Testis (tissue), 3 donors: ENCODE data around the gene XG. TPM values are rescaled to one million over a fixed set of nuclear protein-coding genes. Genes with fewer than 3 reads are reported as not detected.

Experiments used
- DNase-seq: peaks from one replicate; pipeline ENCODE4 v3.0.0-alpha.2; 2019
- H3K27ac ChIP-seq, 2 donors: fragments of 200-600 bp; sonication (generic); one replicate each; pipeline ENCODE4 v1.5.1; 2019
- H3K27me3 ChIP-seq: fragments of 200-600 bp; sonication (generic); one replicate; pipeline ENCODE4 v1.5.1; 2019
- H3K36me3 ChIP-seq: fragments of 200-600 bp; sonication (generic); one replicate; pipeline ENCODE4 v1.5.1; 2017; ENCODE audit warnings: low read depth; ENCODE audit errors: missing control alignments
- H3K4me1 ChIP-seq: fragments of 200-600 bp; sonication (generic); one replicate; pipeline ENCODE4 v1.5.1; 2019
- H3K4me3 ChIP-seq, 2 donors: fragments of 200-600 bp; sonication (generic); one replicate each; pipeline ENCODE4 v1.5.1; 2017 to 2019
- H3K9me3 ChIP-seq: fragments of 200-600 bp; sonication (generic); one replicate; pipeline ENCODE4 v1.5.1; 2017
- POLR2A ChIP-seq: fragments of 450-650 bp; IDR thresholded peaks from one replicate; pipeline ENCODE4 v1.6.1; 2017; ENCODE audit warnings: antibody characterized with exemption, mild to moderate bottlenecking, moderate library complexity
- WGBS, 2 donors: methylation state at CpG; one replicate each; pipeline ENCODE4 v1.1.5; 2018; 5-methylcytosine and 5-hydroxymethylcytosine counted together
- intact Hi-C: fragments of 100-400 bp; cut with DNase I; formaldehyde crosslinking; loops from one replicate; pipeline ENCODE4 v1.15.1; 2023; ENCODE audit warnings: low total_unique reads
- polyA plus RNA-seq: library from polyadenylated mRNA; stranded (reverse); fragments of 350-450 nt; fragmentation: Illumina TruSeq; extraction: RNeasy Lipid Tissue Mini Kit (QIAGEN cat#74804); gene quantifications from one replicate; pipeline ENCODE4 v1.2.3, GENCODE V29; 2014; ENCODE audit warnings: low read depth, low replicate concordance; ENCODE audit not compliant: insufficient read depth
- total RNA-seq, 2 donors: library from RNA; depleted of rRNA; stranded (reverse); fragments of >200 nt; gene quantifications; one replicate each; pipeline ENCODE4 v1.2.3, GENCODE V29; 2016
- TF ChIP-seq, protein P1 (sequence below), 3 experiments: fragments of 450-650 bp in 2 of 3; fragments of 200-600 bp in 1 of 3; sonication (generic) in 1 of 3; IDR thresholded peaks; one replicate each; pipeline ENCODE4 v1.5.1; 2016 to 2019; ENCODE audit warnings: antibody characterized with exemption in 3 of 3, mild to moderate bottlenecking in 2 of 3, moderate library complexity in 1 of 3

The XG gene
- total and polyA plus RNA-seq, 3 donors from 2014 or later: 0.19 to 0.88 (median 0.63) TPM

DNA sequence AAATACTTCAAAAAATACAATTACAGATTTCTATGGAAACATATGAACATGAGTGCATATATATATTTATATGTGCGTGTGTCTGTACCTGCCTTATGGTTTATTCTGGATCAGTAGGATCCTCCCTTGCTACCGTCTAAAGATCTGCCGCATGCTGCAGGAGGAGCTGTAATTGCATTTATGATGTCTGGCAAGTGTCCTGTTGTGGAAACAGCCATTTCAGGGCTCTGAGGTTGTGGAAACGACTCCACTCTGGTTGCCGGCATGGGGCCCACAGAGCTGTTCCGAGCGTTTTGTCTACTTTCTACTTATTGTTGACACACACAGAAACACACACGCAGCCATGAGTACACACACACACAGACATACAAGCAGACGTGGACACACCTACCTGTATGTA lies 39.4 kb upstream of the XG start:
- 78 to 83% methylated on average over 9 of the region's 9 CpGs for WGBS, 2 donors
- peaks cover 32% of the 10 kb centered on the region for H3K4me1 ChIP-seq
- H3K27me3 ChIP-seq: no peaks in the 10 kb centered on the region
- TF ChIP-seq, protein P1, sequence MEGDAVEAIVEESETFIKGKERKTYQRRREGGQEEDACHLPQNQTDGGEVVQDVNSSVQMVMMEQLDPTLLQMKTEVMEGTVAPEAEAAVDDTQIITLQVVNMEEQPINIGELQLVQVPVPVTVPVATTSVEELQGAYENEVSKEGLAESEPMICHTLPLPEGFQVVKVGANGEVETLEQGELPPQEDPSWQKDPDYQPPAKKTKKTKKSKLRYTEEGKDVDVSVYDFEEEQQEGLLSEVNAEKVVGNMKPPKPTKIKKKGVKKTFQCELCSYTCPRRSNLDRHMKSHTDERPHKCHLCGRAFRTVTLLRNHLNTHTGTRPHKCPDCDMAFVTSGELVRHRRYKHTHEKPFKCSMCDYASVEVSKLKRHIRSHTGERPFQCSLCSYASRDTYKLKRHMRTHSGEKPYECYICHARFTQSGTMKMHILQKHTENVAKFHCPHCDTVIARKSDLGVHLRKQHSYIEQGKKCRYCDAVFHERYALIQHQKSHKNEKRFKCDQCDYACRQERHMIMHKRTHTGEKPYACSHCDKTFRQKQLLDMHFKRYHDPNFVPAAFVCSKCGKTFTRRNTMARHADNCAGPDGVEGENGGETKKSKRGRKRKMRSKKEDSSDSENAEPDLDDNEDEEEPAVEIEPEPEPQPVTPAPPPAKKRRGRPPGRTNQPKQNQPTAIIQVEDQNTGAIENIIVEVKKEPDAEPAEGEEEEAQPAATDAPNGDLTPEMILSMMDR (IDR thresholded peaks at IDR 0.05): no peak
- TF ChIP-seq POLR2A: no peak
- DNase-seq: no peak
- H3K27ac ChIP-seq: no peak overlapping the region
- H3K36me3 ChIP-seq: no peaks in the 10 kb centered on the region
- H3K9me3 ChIP-seq: no peaks in the 10 kb centered on the region
- intact Hi-C loops: no loop called here
- H3K4me3 ChIP-seq: no peak overlapping the region

DNA sequence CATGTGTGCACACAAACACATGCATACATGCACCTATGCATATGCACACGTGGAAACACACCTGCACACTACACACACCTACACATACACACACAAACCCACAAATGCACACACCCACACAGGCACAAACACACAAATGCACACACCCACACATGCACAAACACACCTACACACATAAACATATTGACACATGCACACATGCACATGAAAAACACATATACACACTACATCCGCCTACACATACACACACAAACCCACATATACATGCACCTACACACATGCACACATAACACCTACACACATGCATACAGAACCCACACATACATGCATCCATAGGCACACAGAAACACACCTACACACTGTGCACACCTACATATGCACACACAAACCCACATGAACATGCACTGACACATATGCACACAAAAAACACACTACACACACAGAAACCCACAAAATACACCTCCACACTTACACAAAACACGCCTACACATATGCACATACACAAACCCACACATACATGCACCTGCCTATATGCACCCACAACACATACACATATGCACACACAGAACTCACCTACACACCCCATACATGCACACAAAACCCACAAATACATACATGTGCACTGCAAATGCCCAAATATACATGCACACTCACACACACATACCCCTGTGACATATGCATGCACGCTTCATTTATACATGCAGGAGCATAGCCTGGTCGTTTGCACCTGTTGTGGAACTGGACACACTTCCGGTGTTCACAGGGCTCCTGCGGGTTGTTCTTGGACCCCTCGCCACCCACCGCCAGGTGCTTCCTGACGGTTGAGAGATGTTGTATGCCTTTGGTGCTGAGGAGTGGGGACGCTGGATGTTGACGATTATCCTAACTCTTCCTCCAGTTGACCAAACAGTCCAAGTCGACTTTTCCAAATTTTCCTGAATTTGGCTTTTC lies 38.7 kb upstream of the XG start:
- Histone ChIP-seq H3K4me3 (no peak overlapping the region), H3K4me1 (peaks cover 25% of the 10 kb centered on the region), H3K27ac (no peak overlapping the region), H3K36me3 (no peaks in the 10 kb centered on the region), H3K9me3 (no peaks in the 10 kb centered on the region), H3K27me3 (no peaks in the 10 kb centered on the region)
- 75 to 79% methylated on average over 13 of the region's 13 CpGs for WGBS, 2 donors
- TF ChIP-seq POLR2A: no peak
- TF ChIP-seq, protein P1 (IDR thresholded peaks at IDR 0.05): no peak
- intact Hi-C loops: no loop called here
- DNase-seq: no peak

DNA sequence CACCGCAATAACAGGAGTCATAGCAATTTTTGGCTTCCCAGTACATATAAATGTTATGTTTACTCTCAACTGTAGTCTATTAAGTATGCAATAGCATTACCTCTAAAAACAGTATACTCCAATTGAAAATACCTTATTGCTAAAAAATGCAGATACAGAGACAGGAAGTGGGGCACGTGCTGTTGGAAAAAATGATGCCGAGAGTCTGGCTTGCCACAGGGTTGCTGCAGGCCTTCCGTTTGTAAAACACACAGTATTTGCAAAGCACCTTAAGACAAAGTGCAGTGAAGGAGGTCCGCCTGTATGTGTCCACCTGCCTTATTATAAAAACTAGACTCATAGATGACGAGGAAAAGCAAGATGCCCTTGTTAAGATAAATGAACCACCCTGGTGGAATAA lies 37.3 kb upstream of the XG start:
- Histone ChIP-seq H3K9me3 (no peaks in the 10 kb centered on the region), H3K4me3 (no peak overlapping the region), H3K27me3 (no peaks in the 10 kb centered on the region), H3K4me1 (peaks cover 11% of the 10 kb centered on the region), H3K36me3 (no peaks in the 10 kb centered on the region), H3K27ac (no peak overlapping the region)
- TF ChIP-seq POLR2A: no peak
- TF ChIP-seq, protein P1 (IDR thresholded peaks at IDR 0.05): no peak
- WGBS, 2 donors: 88 to 89% methylated on average over 6 of the region's 6 CpGs
- DNase-seq: no peak
- intact Hi-C loops: no loop called here

DNA sequence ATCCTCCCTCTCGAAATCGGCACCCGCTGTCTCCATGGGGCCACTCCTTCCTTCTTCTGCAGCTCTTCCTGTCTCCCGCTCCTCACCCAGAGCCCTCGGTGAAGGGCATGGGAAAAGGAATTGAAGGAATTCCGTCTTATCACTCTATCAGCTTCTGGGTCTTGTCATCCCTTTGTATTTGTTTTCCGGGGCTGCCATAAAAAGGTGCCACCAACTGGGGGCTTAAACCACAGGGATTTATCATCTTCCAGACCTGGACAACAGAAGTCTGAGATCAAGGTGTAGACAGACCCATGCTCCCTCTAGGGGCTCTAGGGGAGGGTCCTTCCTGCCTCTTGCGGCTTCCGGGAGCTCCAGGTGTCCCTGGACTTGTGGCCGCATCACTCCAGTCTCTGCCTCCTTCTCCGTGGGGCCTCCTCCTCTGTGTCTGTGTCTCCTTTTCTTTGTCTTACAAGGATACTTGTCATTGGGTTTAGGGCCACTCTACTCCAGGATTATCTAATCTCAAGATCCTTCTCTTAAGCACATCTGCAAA lies 36.7 kb upstream of the XG start:
- no peaks in the 10 kb centered on the region for H3K9me3 ChIP-seq
- H3K4me3 ChIP-seq: no peak overlapping the region
- H3K27ac ChIP-seq: no peak overlapping the region
- WGBS, 2 donors: 92% methylated on average over 11 of the region's 11 CpGs
- peaks cover 5% of the 10 kb centered on the region for H3K4me1 ChIP-seq
- H3K27me3 ChIP-seq: no peaks in the 10 kb centered on the region
- TF ChIP-seq, protein P1 (IDR thresholded peaks at IDR 0.05): no peak
- no peak for TF ChIP-seq POLR2A
- H3K36me3 ChIP-seq: no peaks in the 10 kb centered on the region
- DNase-seq: no peak
- intact Hi-C loops: no loop called here
